Measurements from ENCODE around the gene GAB2.

GAB2 gene

GRCh38 chr11:78444726-78445125 lies 27.1 kb upstream of the GAB2 start:
- TF ChIP-seq GLIS3 (CRISPR knock-in tag; IDR thresholded peaks at IDR 0.05) (no peak), ISL1 (CRISPR knock-in tag; IDR thresholded peaks at IDR 0.05) (no peak), SNAI2 (CRISPR knock-in tag; IDR thresholded peaks at IDR 0.05) (no peak), TSHZ2 (CRISPR knock-in tag; IDR thresholded peaks at IDR 0.05) (no peak), PATZ1 (CRISPR knock-in tag; IDR thresholded peaks at IDR 0.05; ENCODE audit: borderline replicate concordance) (no peak), ZNF70 (CRISPR knock-in tag; IDR thresholded peaks at IDR 0.05) (no peak), ESRRG (CRISPR knock-in tag; IDR thresholded peaks at IDR 0.05) (no peak), TCF4 (CRISPR knock-in tag; IDR thresholded peaks at IDR 0.05; ENCODE audit: borderline replicate concordance) (no peak), ZFP3 (CRISPR knock-in tag; IDR thresholded peaks at IDR 0.05) (no peak), ZC3H10 (CRISPR knock-in tag; IDR thresholded peaks at IDR 0.05) (no peak), BACH2 (CRISPR knock-in tag; IDR thresholded peaks at IDR 0.05; ENCODE audit: borderline replicate concordance) (no peak), CREB5 (CRISPR knock-in tag; IDR thresholded peaks at IDR 0.05; ENCODE audit: low read depth) (no peak), CSRNP3 (CRISPR knock-in tag; IDR thresholded peaks at IDR 0.05) (no peak), OSR1 (CRISPR knock-in tag; IDR thresholded peaks at IDR 0.05) (no peak)
- no peak for ATAC-seq

- ATAC-seq = no peak
- TF ChIP-seq BACH2 (CRISPR knock-in tag; IDR thresholded peaks at IDR 0.05; ENCODE audit: borderline replicate concordance) (no peak), TCF4 (CRISPR knock-in tag; IDR thresholded peaks at IDR 0.05; ENCODE audit: borderline replicate concordance) (no peak), CSDC2 (CRISPR knock-in tag; IDR thresholded peaks at IDR 0.05) (no peak), ZNF8 (CRISPR knock-in tag; IDR thresholded peaks at IDR 0.05) (no peak), POU6F1 (CRISPR knock-in tag; IDR thresholded peaks at IDR 0.05; ENCODE audit: borderline replicate concordance, low read depth) (no peak), TSHZ2 (CRISPR knock-in tag; IDR thresholded peaks at IDR 0.05) (no peak), CREB5 (CRISPR knock-in tag; IDR thresholded peaks at IDR 0.05; ENCODE audit: low read depth) (no peak), OSR1 (CRISPR knock-in tag; IDR thresholded peaks at IDR 0.05) (no peak)
Observed at GRCh38 chr11:78441956-78442355, 24.3 kb upstream of the GAB2 start.

All from SK-N-SH treated with all-trans-retinoic acid at 6 μM for 48 hours (cell line).